ENCODE measurements around the gene TMEM108. TPM values are rescaled to one million over a fixed set of nuclear protein-coding genes. Genes with fewer than 3 reads are reported as not detected.

Gene TMEM108
- polyA plus RNA-seq, 3 donors, result not detected

DNA sequence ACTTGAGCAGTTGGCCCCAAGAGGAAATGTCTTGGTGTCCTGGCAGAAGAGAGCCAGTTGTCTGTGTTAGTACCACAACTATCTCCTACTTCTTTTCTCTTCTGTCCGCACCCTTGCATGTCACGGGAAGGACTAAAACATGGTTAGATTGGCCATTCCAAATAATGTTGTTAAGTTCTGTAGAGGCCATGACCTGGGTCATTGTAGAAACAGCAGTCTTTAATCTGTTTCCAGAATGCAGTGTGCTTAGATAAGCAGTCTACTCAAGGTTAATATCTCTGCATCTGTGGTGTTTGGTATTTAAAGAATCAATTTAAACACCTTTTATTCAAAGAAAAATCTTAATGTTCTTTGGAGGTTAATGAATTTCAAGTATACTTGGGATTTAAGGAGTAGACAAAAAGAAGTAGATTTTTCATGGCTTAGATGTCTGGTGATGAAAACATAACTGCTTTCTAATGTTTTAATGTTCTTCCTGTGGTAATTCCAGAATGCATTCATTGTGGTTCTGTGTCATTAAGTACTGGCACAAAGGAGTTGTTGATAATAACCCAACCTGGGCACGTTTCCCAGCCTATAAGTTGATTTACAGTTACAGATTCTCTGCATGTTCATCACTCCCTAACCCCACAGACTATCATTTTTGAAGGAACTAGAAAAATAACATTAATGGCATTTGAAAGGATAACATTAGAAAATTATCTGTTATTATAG lies 58.9 kb downstream of the TMEM108 start:
- WGBS (ENCODE audit: insufficient coverage), result no CpG with 5 or more reads among the region's 3 CpGs
- H4K20me1 ChIP-seq (ENCODE audit: insufficient read depth, low read length), result no peaks in the 10 kb centered on the region
- DNase-seq, result no peak
- no peak overlapping the region for H3K4me3 Mint-ChIP-seq
- no peak overlapping the region for H3K27ac ChIP-seq (ENCODE audit: low read depth in 1 of 2, low read length in 2 of 2)
- H3K9me3 ChIP-seq (replicated peaks in 1 of 2; ENCODE audit: control insufficient read depth in 1 of 2, insufficient read depth in 1 of 2, low read length in 2 of 2), result peaks cover 0 to 15% of the 10 kb centered on the region in 2 donors
- no peak overlapping the region for H3K4me2 ChIP-seq (replicated peaks; ENCODE audit: extremely low read depth, low read length, poor library complexity, severe bottlenecking)
- no peaks in the 10 kb centered on the region for H3K36me3 Mint-ChIP-seq
- peaks cover 6 to 17% (median 13%) of the 10 kb centered on the region in 7 donors for H3K9me3 Mint-ChIP-seq
- H3K27me3 Mint-ChIP-seq (ENCODE audit: low read depth in 3 of 3), result peaks cover 0 to 4% (median 1%) of the 10 kb centered on the region in 3 donors
- H3K4me1 ChIP-seq (ENCODE audit: control insufficient read depth in 1 of 2, insufficient read depth in 2 of 2, low read length in 2 of 2), result no peaks in the 10 kb centered on the region
- no peaks in the 10 kb centered on the region for H3K4me1 Mint-ChIP-seq
- no peak overlapping the region for H2AFZ ChIP-seq (ENCODE audit: insufficient read depth, low read depth, low read length, poor library complexity, severe bottlenecking)
- TF ChIP-seq, protein P1, sequence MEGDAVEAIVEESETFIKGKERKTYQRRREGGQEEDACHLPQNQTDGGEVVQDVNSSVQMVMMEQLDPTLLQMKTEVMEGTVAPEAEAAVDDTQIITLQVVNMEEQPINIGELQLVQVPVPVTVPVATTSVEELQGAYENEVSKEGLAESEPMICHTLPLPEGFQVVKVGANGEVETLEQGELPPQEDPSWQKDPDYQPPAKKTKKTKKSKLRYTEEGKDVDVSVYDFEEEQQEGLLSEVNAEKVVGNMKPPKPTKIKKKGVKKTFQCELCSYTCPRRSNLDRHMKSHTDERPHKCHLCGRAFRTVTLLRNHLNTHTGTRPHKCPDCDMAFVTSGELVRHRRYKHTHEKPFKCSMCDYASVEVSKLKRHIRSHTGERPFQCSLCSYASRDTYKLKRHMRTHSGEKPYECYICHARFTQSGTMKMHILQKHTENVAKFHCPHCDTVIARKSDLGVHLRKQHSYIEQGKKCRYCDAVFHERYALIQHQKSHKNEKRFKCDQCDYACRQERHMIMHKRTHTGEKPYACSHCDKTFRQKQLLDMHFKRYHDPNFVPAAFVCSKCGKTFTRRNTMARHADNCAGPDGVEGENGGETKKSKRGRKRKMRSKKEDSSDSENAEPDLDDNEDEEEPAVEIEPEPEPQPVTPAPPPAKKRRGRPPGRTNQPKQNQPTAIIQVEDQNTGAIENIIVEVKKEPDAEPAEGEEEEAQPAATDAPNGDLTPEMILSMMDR (IDR thresholded peaks at IDR 0.05), result no peak
- H3K9ac ChIP-seq (ENCODE audit: insufficient read depth, low read length, poor library complexity, severe bottlenecking), result no peak overlapping the region
- no peak overlapping the region for H3K27ac Mint-ChIP-seq
- no peak overlapping the region for H3K4me3 ChIP-seq (replicated peaks in 1 of 3; ENCODE audit: low read depth in 2 of 3, low read length in 3 of 3)
- intact Hi-C loops (cut with micrococcal nuclease), result no loop called here
- H3K27me3 ChIP-seq (ENCODE audit: control insufficient read depth in 2 of 2, insufficient read depth in 2 of 2, low read length in 2 of 2), result no peaks in the 10 kb centered on the region
- H3K36me3 ChIP-seq (replicated peaks in 1 of 2; ENCODE audit: control insufficient read depth in 1 of 2, insufficient read depth in 2 of 2, low read length in 2 of 2), result no peaks in the 10 kb centered on the region
- no peaks in the 10 kb centered on the region for H3K79me2 ChIP-seq (ENCODE audit: insufficient read depth, low read length)

DNA sequence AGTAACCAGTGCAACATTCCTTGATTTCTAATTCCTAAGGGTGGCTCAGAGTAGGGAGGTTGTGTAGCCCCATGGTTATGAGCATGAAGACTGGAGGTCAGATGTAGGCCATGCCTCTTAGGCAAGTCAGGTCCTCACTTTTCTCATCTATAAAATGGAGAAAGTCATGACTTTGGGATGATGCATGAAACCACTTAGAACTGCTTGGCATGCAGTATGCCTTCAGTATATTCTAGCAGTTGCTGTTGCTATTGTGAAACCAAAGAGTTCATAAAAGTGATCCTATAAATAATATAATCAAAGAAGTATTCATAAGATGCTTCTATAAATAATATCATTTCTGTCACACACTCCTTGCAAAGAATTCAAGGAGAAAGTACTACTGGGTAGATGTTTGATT lies 65.5 kb downstream of the TMEM108 start:
- Histone ChIP-seq H3K9ac (ENCODE audit: insufficient read depth, low read length, poor library complexity, severe bottlenecking) (no peak overlapping the region), H3K4me1 (ENCODE audit: control insufficient read depth in 1 of 2, insufficient read depth in 2 of 2, low read length in 2 of 2) (no peaks in the 10 kb centered on the region), H4K20me1 (ENCODE audit: insufficient read depth, low read length) (no peaks in the 10 kb centered on the region), H3K4me3 (replicated peaks in 1 of 3; ENCODE audit: low read depth in 2 of 3, low read length in 3 of 3) (no peak overlapping the region), H3K79me2 (ENCODE audit: insufficient read depth, low read length) (no peaks in the 10 kb centered on the region), H2AFZ (ENCODE audit: insufficient read depth, low read depth, low read length, poor library complexity, severe bottlenecking) (no peak overlapping the region), H3K27me3 (ENCODE audit: control insufficient read depth in 2 of 2, insufficient read depth in 2 of 2, low read length in 2 of 2) (no peaks in the 10 kb centered on the region), H3K27ac (ENCODE audit: low read depth in 1 of 2, low read length in 2 of 2) (no peak overlapping the region), H3K36me3 (replicated peaks in 1 of 2; ENCODE audit: control insufficient read depth in 1 of 2, insufficient read depth in 2 of 2, low read length in 2 of 2) (no peaks in the 10 kb centered on the region), H3K9me3 (replicated peaks in 1 of 2; ENCODE audit: control insufficient read depth in 1 of 2, insufficient read depth in 1 of 2, low read length in 2 of 2) (peaks cover 0 to 9% of the 10 kb centered on the region in 2 donors), H3K4me2 (replicated peaks; ENCODE audit: extremely low read depth, low read length, poor library complexity, severe bottlenecking) (no peak overlapping the region)
- Mint-ChIP-seq H3K27me3 (ENCODE audit: low read depth in 3 of 3) (peaks cover 0 to 3% (median 1%) of the 10 kb centered on the region in 3 donors), H3K4me1 (no peaks in the 10 kb centered on the region), H3K9me3 (peaks cover 5 to 13% (median 9%) of the 10 kb centered on the region in 7 donors), H3K4me3 (no peak overlapping the region), H3K36me3 (no peaks in the 10 kb centered on the region), H3K27ac (no peak overlapping the region)
- TF ChIP-seq, protein P1 (IDR thresholded peaks at IDR 0.05), result no peak
- no peak for DNase-seq
- intact Hi-C loops (cut with micrococcal nuclease), result no loop called here

Measured in CD14-positive monocyte (primary cell).